ENCODE results near the gene OR52W1.

- TF ChIP-seq CTCF (conservative IDR thresholded peaks at IDR 0.05; ENCODE audit: low read depth, low read length) (no peak), EZH2 (IDR thresholded peaks at IDR 0.05; ENCODE audit: borderline replicate concordance, low read depth, low read length, poor library complexity, severe bottlenecking) (no peak)
Measured at GRCh38 chr11:6203327-6203726, 4.3 kb downstream of the OR52W1 start.

Measured in A673 (cell line).